Measurements from ENCODE around the gene CAPN9.

GRCh38 chr1:230798491-230798890, 51.3 kb downstream of the CAPN9 start:
- no peak for TF ChIP-seq POLR2A (IDR thresholded peaks at IDR 0.05; ENCODE audit: low read depth, low read length)
- TF ChIP-seq CTCF (IDR thresholded peaks at IDR 0.05; ENCODE audit: extremely low read depth in 1 of 2, insufficient read depth in 1 of 2, low read depth in 1 of 2, low read length in 2 of 2), result no peak
- TF ChIP-seq JUN (IDR thresholded peaks at IDR 0.05; ENCODE audit: borderline replicate concordance, insufficient read depth, insufficient read length, low read depth), result no peak
- TF ChIP-seq MAX (IDR thresholded peaks at IDR 0.05; ENCODE audit: insufficient read depth, insufficient read length), result no peak
- TF ChIP-seq EZH2 (IDR thresholded peaks at IDR 0.05; ENCODE audit: borderline replicate concordance, low read depth, low read length, severe bottlenecking), result no peak
- TF ChIP-seq POLR2AphosphoS5 (IDR thresholded peaks at IDR 0.05; ENCODE audit: insufficient read depth, low read depth, low read length), result no peak
- no peak for TF ChIP-seq GATA2 (IDR thresholded peaks at IDR 0.05; ENCODE audit: insufficient read depth, insufficient read length, low read depth, low read length)
